ENCODE data around the gene CLASRP.
A peak's percentile ranks its signal among the peaks of the same experiment; 100 is the strongest.

CLASRP gene

GRCh38 chr19:45086480-45086879, 47.6 kb downstream of the CLASRP start:
- no peak for DNase-seq

DNA sequence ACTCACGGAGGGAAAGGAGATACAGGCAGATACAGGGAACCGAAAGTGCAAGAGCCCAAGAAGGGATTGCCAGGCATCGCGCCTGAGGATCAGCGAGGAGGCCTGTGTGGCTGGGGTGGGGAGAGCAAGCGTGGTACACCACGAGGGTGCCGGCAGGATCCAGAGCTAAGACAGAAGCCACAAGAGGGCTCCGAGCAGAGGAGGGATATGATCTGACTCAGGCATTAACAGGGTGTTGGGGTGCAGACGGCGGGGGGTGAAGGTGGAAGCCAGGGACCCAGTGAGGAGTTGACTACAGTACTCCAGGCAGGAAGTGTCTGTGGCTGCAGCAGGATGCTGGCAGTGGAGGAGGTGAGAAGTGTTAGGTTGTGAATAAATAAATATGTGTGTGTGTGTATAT, 48.7 kb downstream of the CLASRP start:
- DNase-seq, result no peak

GRCh38 chr19:45090034-45090433, 51.2 kb downstream of the CLASRP start:
- no peak for DNase-seq

- DNase-seq, result no peak
Observed at GRCh38 chr19:45090606-45091005, 51.8 kb downstream of the CLASRP start.

- peak; percentile 95 for DNase-seq
Observed at GRCh38 chr19:45091031-45091923, 52.4 kb downstream of the CLASRP start.

DNA sequence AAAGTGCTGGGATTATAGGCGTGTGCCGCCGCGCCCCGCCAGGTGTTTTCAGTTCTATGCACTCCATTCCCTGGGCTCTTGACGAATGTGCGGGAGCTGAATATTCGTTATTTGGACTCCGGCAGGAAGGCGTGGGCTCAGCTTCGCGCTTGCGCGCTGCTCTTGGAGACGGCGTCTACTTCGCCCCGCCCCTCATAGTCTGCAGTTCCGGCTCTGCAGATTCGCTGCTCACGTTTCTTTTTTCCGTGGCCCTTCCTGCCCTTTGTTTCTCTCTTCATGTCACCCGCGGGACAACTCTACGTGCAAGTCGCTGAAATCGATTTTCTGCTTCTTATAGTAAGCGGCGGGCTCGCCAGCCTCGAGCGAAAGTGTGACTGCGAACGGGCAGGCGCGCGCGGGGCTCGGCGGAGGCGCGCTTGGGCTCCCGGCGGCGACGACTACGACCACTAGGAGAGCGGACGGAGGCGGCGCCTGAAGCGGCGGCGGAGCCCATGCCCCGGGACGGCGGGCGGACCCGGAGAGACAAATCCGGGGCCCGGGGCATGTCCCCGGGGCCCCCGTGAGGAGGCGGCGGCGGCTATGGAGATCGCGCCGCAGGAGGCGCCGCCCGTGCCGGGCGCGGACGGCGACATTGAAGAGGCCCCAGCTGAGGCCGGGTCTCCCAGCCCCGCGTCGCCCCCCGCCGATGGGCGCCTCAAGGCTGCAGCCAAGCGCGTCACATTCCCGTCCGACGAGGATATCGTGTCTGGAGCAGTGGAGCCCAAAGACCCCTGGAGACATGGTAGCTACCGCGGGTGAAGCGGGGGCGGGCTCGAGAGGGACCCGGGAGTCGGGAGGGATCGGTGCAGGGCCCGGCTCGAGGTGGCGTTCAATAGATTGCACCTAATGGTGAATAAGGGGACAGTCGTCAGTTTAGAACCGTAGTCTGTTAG, 54.2 kb downstream of the CLASRP start, which contains the start of gene PPP1R37:
TSS of gene PPP1R37 (plus strand) at position 433 of the 932 bp plus-strand sequence. CDS start at position 580, 147 bp downstream.
- peak; percentile 99 for DNase-seq

DNA sequence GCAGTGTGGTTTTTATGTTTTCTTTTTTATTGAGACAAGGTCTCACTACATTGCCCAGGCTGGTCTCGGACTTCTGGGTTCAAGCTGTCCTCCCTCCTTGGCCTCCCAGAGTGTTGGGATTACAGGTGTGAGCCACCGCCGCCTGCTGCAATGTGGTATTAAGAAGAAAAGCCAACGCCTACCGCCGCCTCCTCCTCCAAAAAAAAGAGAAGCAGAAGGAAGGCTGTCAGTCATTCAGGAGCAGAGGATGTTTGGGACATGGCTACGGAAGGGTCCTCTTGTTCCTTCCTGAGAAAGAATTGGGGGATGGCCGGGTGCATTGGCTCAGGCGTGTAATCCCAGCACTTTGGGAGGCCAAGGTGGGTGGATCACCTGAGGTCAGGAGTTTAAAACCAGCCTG, 55.3 kb downstream of the CLASRP start:
- DNase-seq, result no peak

GRCh38 chr19:45094707-45095106, 55.9 kb downstream of the CLASRP start:
- no peak for DNase-seq

- no peak for DNase-seq
Observed at GRCh38 chr19:45095496-45096413, 56.9 kb downstream of the CLASRP start.

- DNase-seq, result no peak
Observed at GRCh38 chr19:45096700-45097099, 57.9 kb downstream of the CLASRP start.

DNA sequence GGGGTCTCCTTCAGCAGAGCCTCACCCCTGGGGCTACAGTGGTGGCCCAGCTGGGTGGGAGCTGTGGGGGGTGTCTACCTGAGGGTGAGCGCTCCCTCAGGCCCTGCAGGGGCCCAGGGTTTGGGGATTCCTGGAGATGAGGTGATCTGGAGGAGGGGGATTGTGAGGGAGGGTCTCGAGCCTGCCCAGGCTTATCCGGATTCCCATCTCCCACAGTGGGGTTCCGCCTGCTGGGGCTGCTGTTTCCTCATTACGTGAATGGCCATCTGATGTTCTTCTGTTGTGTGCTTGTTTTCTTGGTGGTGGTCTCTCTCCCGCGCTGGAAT, 58.6 kb downstream of the CLASRP start:
- DNase-seq, result no peak

DNA sequence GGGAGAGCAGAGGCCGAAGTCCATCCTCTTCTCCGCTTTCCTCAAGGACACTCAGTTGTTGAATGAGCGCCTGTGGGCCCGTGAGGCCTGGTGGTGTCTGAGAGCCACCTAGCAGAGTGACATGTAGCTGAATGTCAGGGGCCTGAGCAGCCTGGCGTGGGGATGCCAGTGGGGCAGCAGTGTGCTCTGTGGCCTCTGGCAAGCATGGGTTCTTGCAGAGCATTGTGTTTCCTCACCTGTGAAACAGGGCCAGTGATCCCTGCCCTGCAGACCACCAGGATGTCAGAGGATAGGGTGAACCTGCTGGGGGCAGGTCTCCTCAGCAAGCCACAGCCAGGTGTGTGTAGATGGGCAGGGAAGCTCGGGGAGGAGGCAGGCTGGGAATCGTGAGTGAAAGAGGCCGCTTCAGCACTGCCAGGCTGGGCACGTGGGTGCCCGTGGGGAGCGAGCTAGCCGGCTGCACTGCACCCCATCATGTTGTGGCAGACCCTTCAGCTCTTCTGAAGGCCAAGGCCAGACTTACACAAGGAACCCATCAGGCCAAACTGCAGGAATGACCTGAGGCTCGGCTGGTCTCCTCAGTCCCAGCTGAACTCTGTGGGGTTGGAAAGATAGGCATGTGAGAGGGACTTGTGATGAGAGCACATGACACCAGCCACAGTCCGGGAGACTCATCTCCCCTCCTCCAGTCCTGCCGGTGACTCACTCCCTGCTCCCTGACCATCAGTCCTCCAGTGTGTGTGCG, 59.1 kb downstream of the CLASRP start:
- DNase-seq, result no peak

GRCh38 chr19:45098521-45099466, 59.9 kb downstream of the CLASRP start:
- no peak for DNase-seq

GRCh38 chr19:45099467-45100191, 60.8 kb downstream of the CLASRP start:
- DNase-seq, result no peak

- no peak for DNase-seq
Observed at GRCh38 chr19:45100201-45100600, 61.4 kb downstream of the CLASRP start.

DNA sequence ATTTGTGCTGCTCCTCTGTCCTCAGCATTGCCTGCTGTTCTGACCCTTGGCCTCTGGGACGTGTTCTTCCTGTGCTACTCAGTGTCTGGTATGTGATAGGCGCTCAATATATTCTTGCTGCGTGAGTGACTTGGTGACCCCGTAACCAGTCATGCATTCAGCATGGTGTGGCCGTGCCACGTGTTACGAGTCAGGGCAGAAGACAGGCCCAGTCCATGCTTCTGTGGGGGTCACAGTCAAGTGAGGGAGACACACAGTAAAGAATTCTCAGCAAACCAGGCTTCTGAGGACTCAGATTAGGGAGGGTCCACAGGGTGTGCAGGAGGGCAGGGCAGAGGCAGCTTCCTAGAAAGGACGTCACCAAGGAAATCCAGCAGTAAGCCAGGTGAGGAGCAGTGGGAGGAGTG, 62.0 kb downstream of the CLASRP start:
- DNase-seq, result no peak

DNA sequence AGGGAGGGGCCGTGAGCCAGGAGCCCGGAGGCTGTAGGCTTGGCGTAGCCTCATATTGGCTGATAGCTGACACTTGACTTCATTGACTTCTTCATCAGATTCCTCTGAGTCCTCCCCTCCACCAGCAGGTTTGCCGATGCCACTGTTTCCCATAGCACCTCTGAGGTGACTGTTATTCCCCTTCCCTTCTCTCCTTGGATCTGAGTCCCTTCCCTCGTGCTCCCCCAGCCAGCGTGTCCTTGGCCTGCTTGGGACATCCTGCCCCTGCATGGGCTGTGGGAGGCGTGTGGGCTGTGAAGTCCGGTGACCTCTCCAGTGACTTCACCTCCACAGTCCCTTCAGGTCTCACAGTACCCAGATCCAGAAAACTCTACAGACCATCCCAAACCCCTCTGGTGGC, 63.0 kb downstream of the CLASRP start:
- no peak for DNase-seq

DNA sequence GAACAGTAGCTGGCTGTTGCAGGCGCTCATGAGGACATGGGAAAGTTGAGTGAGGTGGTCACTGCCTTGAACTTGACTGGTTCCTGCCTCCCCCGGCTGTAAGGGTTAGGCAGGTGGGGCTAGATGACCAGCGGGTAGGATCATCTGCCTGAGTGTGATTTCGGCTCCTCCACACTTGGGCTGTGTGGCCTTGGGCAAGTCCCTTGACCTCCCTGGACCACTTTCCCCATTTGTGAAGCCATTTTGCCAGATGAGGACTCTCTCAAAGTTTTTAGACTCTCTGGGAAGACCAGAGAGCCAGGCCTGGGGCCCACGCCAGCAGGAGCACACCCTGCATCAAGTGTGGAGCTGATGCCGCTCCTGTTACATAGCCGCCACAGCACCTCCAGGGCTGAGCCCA, 63.6 kb downstream of the CLASRP start:
- DNase-seq, result no peak

- no peak for DNase-seq
Observed at GRCh38 chr19:45103156-45103507, 64.3 kb downstream of the CLASRP start.
